HG03575 (cell line): ENCODE results near the gene TMEM164.

Experiments
- ATAC-seq: cut with Tn5 transposase; IDR thresholded peaks from one replicate; pipeline ENCODE4 v1.9.1; 2021; ENCODE audit not compliant: unreplicated experiment, insufficient number of reproducible peaks, low FRiP score; ENCODE audit errors: extremely low read depth

The TMEM164 gene

GRCh38 chrX:110116066-110116980, 113.4 kb downstream of the TMEM164 start:
- no peak for ATAC-seq

- no peak for ATAC-seq
Observed at GRCh38 chrX:110118530-110118929, 115.6 kb downstream of the TMEM164 start.

- no peak for ATAC-seq
Observed at GRCh38 chrX:110119480-110119879, 116.6 kb downstream of the TMEM164 start.

- no peak for ATAC-seq
Observed at GRCh38 chrX:110120025-110120424, 117.1 kb downstream of the TMEM164 start.

- ATAC-seq, result no peak
Observed at GRCh38 chrX:110123331-110123782, 120.4 kb downstream of the TMEM164 start.

- ATAC-seq, result no peak
Observed at GRCh38 chrX:110125446-110126162, 122.7 kb downstream of the TMEM164 start.

- ATAC-seq, result no peak
Observed at GRCh38 chrX:110131031-110131430, 128.1 kb downstream of the TMEM164 start.

- ATAC-seq, result no peak
Observed at GRCh38 chrX:110132450-110133114, 129.7 kb downstream of the TMEM164 start.

- no peak for ATAC-seq
Observed at GRCh38 chrX:110133735-110134370, 130.9 kb downstream of the TMEM164 start.

GRCh38 chrX:110135618-110136017, 132.7 kb downstream of the TMEM164 start:
- no peak for ATAC-seq

- no peak for ATAC-seq
Observed at GRCh38 chrX:110136136-110136535, 133.2 kb downstream of the TMEM164 start.

- no peak for ATAC-seq
Observed at GRCh38 chrX:110138557-110138956, 135.6 kb downstream of the TMEM164 start.

GRCh38 chrX:110139172-110139571, 136.3 kb downstream of the TMEM164 start:
- ATAC-seq, result no peak

- no peak for ATAC-seq
Observed at GRCh38 chrX:110142096-110142495, 139.2 kb downstream of the TMEM164 start.

- no peak for ATAC-seq
Observed at GRCh38 chrX:110143454-110144210, 140.7 kb downstream of the TMEM164 start.

- no peak for ATAC-seq
Observed at GRCh38 chrX:110145311-110145710, 142.4 kb downstream of the TMEM164 start.

- no peak for ATAC-seq
Observed at GRCh38 chrX:110145854-110146253, 142.9 kb downstream of the TMEM164 start.

GRCh38 chrX:110146521-110146920, 143.6 kb downstream of the TMEM164 start:
- no peak for ATAC-seq
